GM12864 (cell line): ENCODE measurements around the gene NFIX.

Experiments used
- DNase-seq: peaks from one replicate; pipeline ENCODE4 v3.0.0-alpha.2; 2011; ENCODE audit warnings: low read depth
- H3K4me3 ChIP-seq: 2 replicates; pipeline ENCODE4 v1.5.1; 2011; ENCODE audit warnings: mild to moderate bottlenecking, low read depth, low read length, control low read depth
- TF ChIP-seq, protein P1 (sequence below): IDR thresholded peaks from 2 replicates; pipeline ENCODE4 v1.5.1; 2011; ENCODE audit warnings: low read depth, mild to moderate bottlenecking, moderate library complexity, low read length, control low read depth, inconsistent platforms; ENCODE audit errors: missing control alignments

NFIX gene

GRCh38 chr19:12994701-12995595 lies at the start of gene NFIX:
Gene NFIX (plus strand): TSS chr19:12995475. CDS start chr19:12995838, 363 bp downstream.
- peak within 1 kb of the TSS; percentile 50 for H3K4me3 ChIP-seq
- no peak for DNase-seq

DNA sequence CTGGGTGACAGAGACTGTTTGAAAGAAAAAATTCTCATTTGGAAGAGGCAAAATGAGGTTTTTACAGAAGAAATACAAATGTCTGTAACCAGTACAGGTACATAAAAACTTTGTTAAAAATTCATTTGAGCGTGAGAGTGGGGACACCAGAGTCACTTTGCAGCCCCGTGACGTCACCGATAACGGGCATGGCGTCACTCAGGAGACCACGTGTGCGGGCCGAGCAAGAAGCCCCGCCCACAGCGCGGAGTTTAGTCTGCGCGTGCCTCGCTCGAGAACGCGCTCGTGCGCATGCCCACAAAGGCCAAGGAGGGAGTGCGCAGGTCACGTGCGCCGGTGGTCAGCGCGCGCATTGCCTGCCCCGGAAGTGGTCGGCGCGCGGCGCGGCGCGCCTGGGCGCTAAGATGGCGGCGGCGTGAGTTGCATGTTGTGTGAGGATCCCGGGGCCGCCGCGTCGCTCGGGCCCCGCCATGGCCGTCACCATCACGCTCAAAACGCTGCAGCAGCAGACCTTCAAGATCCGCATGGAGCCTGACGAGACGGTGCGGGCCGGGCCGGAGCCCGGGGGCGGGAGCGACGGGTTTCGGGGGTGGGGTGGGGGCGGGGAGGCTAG lies 49.7 kb upstream of the NFIX start, which contains the start of gene RAD23A:
Gene RAD23A (plus strand): TSS at position 384 of the 613 bp plus-strand sequence. CDS start 87 bp downstream, at position 471.
- peak; percentile 94 for DNase-seq
- peak within 1 kb of the TSS; percentile 69 for H3K4me3 ChIP-seq
- TF ChIP-seq, protein P1, sequence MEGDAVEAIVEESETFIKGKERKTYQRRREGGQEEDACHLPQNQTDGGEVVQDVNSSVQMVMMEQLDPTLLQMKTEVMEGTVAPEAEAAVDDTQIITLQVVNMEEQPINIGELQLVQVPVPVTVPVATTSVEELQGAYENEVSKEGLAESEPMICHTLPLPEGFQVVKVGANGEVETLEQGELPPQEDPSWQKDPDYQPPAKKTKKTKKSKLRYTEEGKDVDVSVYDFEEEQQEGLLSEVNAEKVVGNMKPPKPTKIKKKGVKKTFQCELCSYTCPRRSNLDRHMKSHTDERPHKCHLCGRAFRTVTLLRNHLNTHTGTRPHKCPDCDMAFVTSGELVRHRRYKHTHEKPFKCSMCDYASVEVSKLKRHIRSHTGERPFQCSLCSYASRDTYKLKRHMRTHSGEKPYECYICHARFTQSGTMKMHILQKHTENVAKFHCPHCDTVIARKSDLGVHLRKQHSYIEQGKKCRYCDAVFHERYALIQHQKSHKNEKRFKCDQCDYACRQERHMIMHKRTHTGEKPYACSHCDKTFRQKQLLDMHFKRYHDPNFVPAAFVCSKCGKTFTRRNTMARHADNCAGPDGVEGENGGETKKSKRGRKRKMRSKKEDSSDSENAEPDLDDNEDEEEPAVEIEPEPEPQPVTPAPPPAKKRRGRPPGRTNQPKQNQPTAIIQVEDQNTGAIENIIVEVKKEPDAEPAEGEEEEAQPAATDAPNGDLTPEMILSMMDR = no peak

More at GRCh38 chr19:12994701-12995595, at the start of gene NFIX:
- TF ChIP-seq, protein P1 = no peak

GRCh38 chr19:12946092-12946721 lies 49.1 kb upstream of the NFIX start:
- peak overlapping the region; percentile 69 for H3K4me3 ChIP-seq
- TF ChIP-seq, protein P1 = no peak
- DNase-seq = no peak

DNA sequence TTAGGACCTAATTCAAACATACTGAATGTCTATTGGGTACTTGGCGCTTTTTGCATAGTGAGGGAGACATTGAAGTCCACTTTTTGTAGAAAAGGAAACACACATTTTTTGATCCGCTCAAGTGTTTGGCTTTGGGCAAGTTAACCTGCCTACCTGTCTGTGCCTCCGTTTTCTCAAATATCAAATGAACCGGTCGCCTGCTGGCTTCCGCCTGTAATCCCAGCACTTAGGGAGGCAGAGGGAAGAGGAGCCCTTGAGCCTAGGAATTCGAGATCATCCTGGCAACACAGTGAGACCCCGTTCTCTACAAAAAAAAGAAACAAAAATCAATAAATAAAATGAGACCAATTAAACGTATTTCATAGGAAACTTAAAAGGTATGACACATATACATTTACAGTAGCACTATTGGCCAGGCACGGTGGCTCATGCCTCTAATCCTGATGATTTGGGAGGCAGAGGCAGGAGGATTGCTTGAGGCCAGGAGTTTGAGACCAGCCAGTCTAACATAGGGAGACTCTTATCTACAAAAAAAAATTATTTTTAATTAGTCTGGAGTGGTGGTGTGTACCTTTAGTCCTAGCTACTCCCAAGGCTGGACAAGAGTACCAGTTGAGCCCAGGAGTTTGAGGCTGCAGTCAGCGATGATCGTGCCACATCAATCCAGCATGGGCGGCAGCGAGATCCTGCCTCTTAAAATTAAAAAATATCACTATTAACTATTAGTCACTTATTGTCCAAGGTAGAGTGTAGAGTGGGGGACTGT lies 48.4 kb upstream of the NFIX start:
- H3K4me3 ChIP-seq = peak overlapping the region; percentile 69
- no peak for DNase-seq
- TF ChIP-seq, protein P1 = no peak

DNA sequence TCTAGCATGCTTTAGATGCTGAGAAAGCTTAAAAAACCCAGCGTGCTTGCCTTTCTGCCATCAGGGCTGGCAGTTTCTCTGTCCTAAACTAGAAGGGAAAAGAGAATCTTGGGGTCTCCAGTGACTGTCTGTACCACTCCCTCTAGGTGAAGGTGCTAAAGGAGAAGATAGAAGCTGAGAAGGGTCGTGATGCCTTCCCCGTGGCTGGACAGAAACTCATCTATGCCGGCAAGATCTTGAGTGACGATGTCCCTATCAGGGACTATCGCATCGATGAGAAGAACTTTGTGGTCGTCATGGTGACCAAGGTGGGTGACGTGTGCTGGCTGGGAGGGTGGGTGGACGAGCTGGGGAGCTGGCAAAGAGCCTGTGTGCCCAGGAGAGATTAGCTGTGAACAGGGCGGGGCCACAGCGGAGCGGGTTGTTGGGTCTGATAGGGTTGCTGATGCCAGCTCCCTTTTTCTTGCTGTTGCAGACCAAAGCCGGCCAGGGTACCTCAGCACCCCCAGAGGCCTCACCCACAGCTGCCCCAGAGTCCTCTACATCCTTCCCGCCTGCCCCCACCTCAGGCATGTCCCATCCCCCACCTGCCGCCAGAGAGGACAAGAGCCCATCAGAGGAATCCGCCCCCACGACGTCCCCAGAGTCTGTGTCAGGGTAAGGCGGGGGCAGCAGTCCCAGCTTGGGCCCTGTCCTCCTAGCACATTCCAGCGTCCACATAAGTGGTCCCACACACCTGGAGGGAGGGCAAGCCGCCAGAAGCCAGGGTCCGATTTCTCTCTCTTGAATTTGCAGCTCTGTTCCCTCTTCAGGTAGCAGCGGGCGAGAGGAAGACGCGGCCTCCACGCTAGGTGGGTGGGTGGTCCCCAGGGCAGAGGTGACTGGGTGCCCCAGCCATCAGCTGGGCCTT lies 47.3 kb upstream of the NFIX start:
- no peak for DNase-seq
- no peak overlapping the region for H3K4me3 ChIP-seq

More for the DNA sequence above, 47.3 kb upstream of the NFIX start:
- TF ChIP-seq, protein P1 = no peak
